HepG2 (cell line): Measurements from ENCODE around the gene SAA4. TPM values are rescaled to one million over a fixed set of nuclear protein-coding genes. Genes with fewer than 3 reads are reported as not detected.
A peak's percentile ranks its signal among the peaks of the same experiment; 100 is the strongest.

ENCODE experiments used
- HNF4A ChIP-seq: sonication (generic); formaldehyde crosslinking; IDR thresholded peaks from 2 replicates; pipeline ENCODE4 v1.4.0; 2020; ENCODE audit warnings: missing genetic modification reagents
- MZF1 ChIP-seq: sonication (generic); formaldehyde crosslinking; IDR thresholded peaks from 2 replicates; pipeline ENCODE4 v1.8.1; 2023; ENCODE audit warnings: mild to moderate bottlenecking, missing genetic modification reagents, borderline replicate concordance
- NRL ChIP-seq: sonication (generic); formaldehyde crosslinking; IDR thresholded peaks from 2 replicates; pipeline ENCODE4 v1.5.0; 2020; ENCODE audit warnings: missing genetic modification reagents, mild to moderate bottlenecking, moderate library complexity, borderline replicate concordance
- PAXIP1 ChIP-seq: sonication (generic); formaldehyde crosslinking; conservative IDR thresholded peaks from 2 replicates; pipeline ENCODE4 v1.4.0; 2020; ENCODE audit warnings: mild to moderate bottlenecking, missing genetic modification reagents, moderate library complexity
- RBM22 ChIP-seq: fragments of 200-400 bp; formaldehyde crosslinking; optimal IDR thresholded peaks from 2 replicates; pipeline ENCODE3; 2017; ENCODE audit warnings: mild to moderate bottlenecking, low read length, moderate library complexity
- TRIM24 ChIP-seq: sonication (generic); formaldehyde crosslinking; IDR thresholded peaks from 2 replicates; pipeline ENCODE4 v1.8.0; 2022; ENCODE audit warnings: mild to moderate bottlenecking, missing genetic modification reagents
- ZBTB49 ChIP-seq: sonication (generic); formaldehyde crosslinking; IDR thresholded peaks from 2 replicates; pipeline ENCODE4 v1.4.0; 2020; ENCODE audit warnings: missing genetic modification reagents, borderline replicate concordance
- ZFP91 ChIP-seq: sonication (generic); formaldehyde crosslinking; IDR thresholded peaks from 2 replicates; pipeline ENCODE4 v1.9.0; 2022; ENCODE audit warnings: missing genetic modification reagents, mild to moderate bottlenecking, borderline replicate concordance
- ZMYM2 ChIP-seq: sonication (generic); formaldehyde crosslinking; IDR thresholded peaks from 2 replicates; pipeline ENCODE4 v1.8.0; 2022; ENCODE audit warnings: mild to moderate bottlenecking, missing genetic modification reagents
- ZMYM3 ChIP-seq: sonication (generic); formaldehyde crosslinking; IDR thresholded peaks from 2 replicates; pipeline ENCODE4 v1.5.1; 2020; ENCODE audit warnings: mild to moderate bottlenecking, missing genetic modification reagents
- ZNF280B ChIP-seq: sonication (generic); formaldehyde crosslinking; IDR thresholded peaks from 2 replicates; pipeline ENCODE4 v1.5.0; 2020; ENCODE audit warnings: missing genetic modification reagents, mild to moderate bottlenecking, borderline replicate concordance
- ZNF687 ChIP-seq: sonication (generic); formaldehyde crosslinking; IDR thresholded peaks from 2 replicates; pipeline ENCODE4 v1.5.1; 2020; ENCODE audit warnings: mild to moderate bottlenecking, missing genetic modification reagents, moderate library complexity
- ZSCAN25 ChIP-seq: sonication (generic); formaldehyde crosslinking; IDR thresholded peaks from 2 replicates; pipeline ENCODE4 v1.8.0; 2022; ENCODE audit warnings: mild to moderate bottlenecking, missing genetic modification reagents
- polyA plus RNA-seq, 8 experiments: library from polyadenylated mRNA; depleted of rRNA in 3 of 8; stranded (reverse) in 7 of 8; unstranded in 1 of 8; fragments of >200 nt; fragmentation: Illumina TruSeq in 4 of 8; extraction: Trizol in 4 of 8; gene quantifications; 2 replicates each; pipeline versions ENCODE4 v1.2.1 to v1.2.3, GENCODE V29; 2011 to 2016; ENCODE audit warnings: low read depth in 4 of 8, missing spikeins in 1 of 8, mixed read lengths in 1 of 8; ENCODE audit not compliant: insufficient read depth in 1 of 8
- total RNA-seq, 5 experiments: library from RNA; depleted of rRNA; stranded (reverse); fragments of >200 nt; fragmentation: Illumina TruSeq; extraction: Trizol; gene quantifications; 2 replicates each; pipeline ENCODE4 v1.2.3, GENCODE V29; 2016; ENCODE audit warnings: low read depth in 1 of 5

SAA4 gene
- total and polyA plus RNA-seq, 2 of the 13 experiments (the other 11 are each of a cell fraction or from before 2014, with no cell fraction given): 53.4 to 253 TPM

GRCh38 chr11:18221274-18221876 lies 15.2 kb downstream of the SAA4 start (continued):
- TF ChIP-seq PAXIP1 (CRISPR knock-in tag) (0 out of 2 replicates have a peak, but pooled peaks have one; percentile 14), MZF1 (CRISPR knock-in tag) (no peak), ZNF280B (CRISPR knock-in tag) (peak; percentile 55; the same call in 1 of the 2 replicates), HNF4A (peak; percentile 72), ZBTB49 (CRISPR knock-in tag) (no peak), NRL (peak; percentile 49; the same call in 1 of the 2 replicates), ZSCAN25 (CRISPR knock-in tag) (peak; percentile 30; the same call in 1 of the 2 replicates), ZMYM3 (CRISPR knock-in tag) (no peak), TRIM24 (CRISPR knock-in tag) (0 out of 2 replicates have a peak, but pooled peaks have one; percentile 29), ZNF687 (peak; percentile 60), RBM22 (no peak), ZFP91 (CRISPR knock-in tag) (peak; percentile 75), ZMYM2 (peak; percentile 47; the same call in 1 of the 2 replicates)
